GM23338 (cell line): Measurements from ENCODE around the gene OR2G6. TPM values are rescaled to one million over a fixed set of nuclear protein-coding genes. Genes with fewer than 3 reads are reported as not detected.
"Not testable (repeated sequence)": the region's sequence is repeated elsewhere in the genome, so short reads cannot be mapped to it uniquely, and the experiment has no call there.

ENCODE experiments used
- ATAC-seq: fragments of 200-7000 bp; cut with Tn5 transposase; 3 replicates; pipeline ENCODE4 v1.9.1; 2020
- DNase-seq: peaks from one replicate; pipeline ENCODE4 v3.0.0-alpha.2; 2015; ENCODE audit warnings: low spot score
- H2AFZ ChIP-seq: fragments of 200-600 bp; sonication (generic); 2 replicates; pipeline ENCODE4 v1.8.0; 2016; ENCODE audit warnings: antibody characterized with exemption, mild to moderate bottlenecking, moderate library complexity
- H3F3A ChIP-seq: fragments of 200-600 bp; sonication (generic); replicated peaks from 2 replicates; pipeline ENCODE4 v1.8.0; 2017; ENCODE audit warnings: antibody characterized with exemption, mixed run types, low read depth
- H3K27ac ChIP-seq: fragments of 200-600 bp; sonication (generic); 2 replicates; pipeline ENCODE4 v1.6.1; 2016; ENCODE audit warnings: low read depth
- H3K27me3 ChIP-seq: fragments of 200-600 bp; sonication (generic); 2 replicates; pipeline ENCODE4 v1.8.0; 2016; ENCODE audit warnings: mild to moderate bottlenecking, mixed run types, moderate library complexity; ENCODE audit not compliant: insufficient read depth
- H3K36me3 ChIP-seq: fragments of 200-600 bp; sonication (generic); 2 replicates; pipeline ENCODE4 v1.8.0; 2016; ENCODE audit warnings: mild to moderate bottlenecking; ENCODE audit not compliant: insufficient read depth
- H3K4me1 ChIP-seq: fragments of 200-600 bp; sonication (generic); 2 replicates; pipeline ENCODE4 v1.8.0; 2016; ENCODE audit warnings: mild to moderate bottlenecking, moderate library complexity; ENCODE audit not compliant: insufficient read depth
- H3K4me2 ChIP-seq: fragments of 200-600 bp; sonication (generic); 2 replicates; pipeline ENCODE4 v1.7.1; 2017; ENCODE audit warnings: mixed run types
- H3K4me3 ChIP-seq: fragments of 200-600 bp; sonication (generic); 2 replicates; pipeline ENCODE4 v1.6.1; 2016; ENCODE audit warnings: mixed run types
- H3K79me2 ChIP-seq: fragments of 200-600 bp; sonication (generic); replicated peaks from 2 replicates; pipeline ENCODE4 v1.8.0; 2017; ENCODE audit warnings: mild to moderate bottlenecking; ENCODE audit not compliant: insufficient read depth
- H3K9me2 ChIP-seq: fragments of 200-600 bp; sonication (generic); 2 replicates; pipeline ENCODE4 v1.8.0; 2017; ENCODE audit not compliant: insufficient read depth
- H4K20me1 ChIP-seq: fragments of 200-600 bp; sonication (generic); replicated peaks from 2 replicates; pipeline ENCODE4 v1.8.0; 2017; ENCODE audit warnings: mild to moderate bottlenecking; ENCODE audit not compliant: insufficient read depth
- H3K27ac Mint-ChIP-seq: 2 replicates; pipeline ENCODE4 v1.8.0; 2020; ENCODE audit warnings: inconsistent platforms, mild to moderate bottlenecking, moderate library complexity, mixed read lengths
- H3K27me3 Mint-ChIP-seq: 3 replicates; pipeline ENCODE4 v1.8.0; 2022; ENCODE audit warnings: low read depth, mild to moderate bottlenecking, moderate library complexity, mixed read lengths, inconsistent platforms; ENCODE audit not compliant: insufficient read depth, poor library complexity
- H3K36me3 Mint-ChIP-seq: 3 replicates; pipeline ENCODE4 v1.8.0; 2021; ENCODE audit warnings: low read depth, mild to moderate bottlenecking, inconsistent platforms, moderate library complexity, mixed read lengths
- H3K4me1 Mint-ChIP-seq: 3 replicates; pipeline ENCODE4 v1.8.0; 2020; ENCODE audit warnings: mild to moderate bottlenecking, inconsistent platforms, mixed read lengths
- H3K4me3 Mint-ChIP-seq: 3 replicates; pipeline ENCODE4 v1.8.0; 2021; ENCODE audit warnings: moderate library complexity, mild to moderate bottlenecking, inconsistent platforms, mixed read lengths
- H3K9me3 Mint-ChIP-seq: 3 replicates; pipeline ENCODE4 v1.8.0; 2020; ENCODE audit warnings: moderate library complexity, mild to moderate bottlenecking, inconsistent platforms, mixed read lengths
- polyA plus RNA-seq: library from polyadenylated mRNA; unstranded; fragments of >200 nt; fragmentation: Nextera tagmentation; extraction: Ambion mirVana; gene quantifications from 2 replicates; pipeline ENCODE4 v1.2.1, GENCODE V29; 2016
- total RNA-seq: library from RNA; depleted of rRNA; stranded (reverse); fragments of >200 nt; shearing (Covaris generic); gene quantifications from 2 replicates; pipeline ENCODE4 v1.2.3, GENCODE V29; 2014

The OR2G6 gene
- total and polyA plus RNA-seq, 2 experiments from 2014 or later, result not detected

DNA sequence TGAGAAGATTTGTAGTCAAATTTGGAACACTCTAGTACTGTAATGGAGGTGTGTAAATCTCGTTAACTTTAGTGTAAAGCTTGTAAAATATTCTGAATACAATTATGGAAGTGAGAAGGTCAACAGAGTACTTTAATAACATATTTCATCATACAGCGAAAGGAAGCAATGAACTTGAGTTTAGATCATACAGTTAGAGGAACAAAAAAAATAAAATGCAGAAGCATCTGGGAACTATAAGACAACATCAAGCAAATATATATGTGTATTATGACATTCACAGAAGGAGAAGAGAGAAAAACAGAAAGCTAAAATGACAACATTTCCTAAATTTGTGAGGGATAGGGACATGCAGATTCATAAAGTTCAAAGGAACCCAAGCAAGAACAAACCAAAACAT lies 61.2 kb downstream of the OR2G6 start:
- not testable (repeated sequence) for ATAC-seq, H3K27me3 Mint-ChIP-seq, H3K4me1 Mint-ChIP-seq, H3K36me3 Mint-ChIP-seq, H3K79me2 ChIP-seq, H4K20me1 ChIP-seq, H3K4me2 ChIP-seq, H2AFZ ChIP-seq, H3K4me3 Mint-ChIP-seq, H3F3A ChIP-seq, H3K4me3 ChIP-seq, H3K4me1 ChIP-seq, H3K27me3 ChIP-seq, DNase-seq, H3K27ac ChIP-seq, H3K36me3 ChIP-seq, H3K27ac Mint-ChIP-seq, H3K9me2 ChIP-seq
- H3K9me3 Mint-ChIP-seq, result peaks cover 39% of the 10 kb centered on the region

DNA sequence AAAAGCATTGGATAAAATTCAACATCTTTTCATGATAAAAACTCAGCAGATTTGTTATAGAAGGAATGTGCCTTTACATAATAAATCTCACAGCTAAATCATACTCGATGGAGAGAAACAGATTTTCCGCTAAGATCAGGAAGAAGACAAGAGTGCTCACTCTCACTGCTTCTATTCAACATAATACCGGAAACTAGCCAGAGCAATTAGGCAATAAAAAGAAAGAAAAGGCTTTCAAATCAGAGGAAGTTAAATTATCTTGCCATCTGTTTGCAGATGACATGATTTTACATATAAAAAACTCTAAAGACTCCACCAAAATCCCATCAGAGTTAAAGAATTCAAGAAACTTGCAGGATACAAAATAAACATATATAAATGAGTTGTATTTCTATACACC lies 62.9 kb downstream of the OR2G6 start:
- not testable (repeated sequence) for H4K20me1 ChIP-seq, H3K27ac Mint-ChIP-seq, H3K27me3 Mint-ChIP-seq, H2AFZ ChIP-seq, H3K4me1 Mint-ChIP-seq, ATAC-seq, H3K4me2 ChIP-seq, H3K4me3 ChIP-seq, H3F3A ChIP-seq, H3K27ac ChIP-seq, H3K4me3 Mint-ChIP-seq, H3K4me1 ChIP-seq, DNase-seq, H3K9me2 ChIP-seq, H3K79me2 ChIP-seq, H3K27me3 ChIP-seq, H3K36me3 ChIP-seq, H3K36me3 Mint-ChIP-seq
- peaks cover 46% of the 10 kb centered on the region for H3K9me3 Mint-ChIP-seq

DNA sequence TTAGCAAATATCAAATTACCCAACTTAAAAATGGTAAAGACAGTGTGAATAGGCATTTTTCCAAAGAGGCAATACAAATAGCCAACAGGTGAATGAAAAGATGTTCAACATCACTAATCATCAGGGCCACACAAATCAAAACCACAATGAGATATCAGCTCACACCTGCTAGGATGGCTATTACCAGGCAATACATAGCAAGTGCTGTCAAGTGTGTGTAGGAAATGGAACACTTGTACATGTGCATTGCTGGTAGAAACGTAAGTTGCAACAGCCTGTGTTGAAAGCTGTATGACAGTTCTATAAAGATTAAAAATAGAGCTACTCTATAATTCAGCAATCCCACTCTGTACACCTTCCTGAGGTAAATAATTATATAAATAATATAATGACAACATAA lies 64.2 kb downstream of the OR2G6 start:
- H3F3A ChIP-seq, H3K4me3 Mint-ChIP-seq, H3K36me3 Mint-ChIP-seq, DNase-seq, H3K4me3 ChIP-seq, H3K79me2 ChIP-seq, H3K36me3 ChIP-seq, H3K4me1 Mint-ChIP-seq, H4K20me1 ChIP-seq, H3K27ac Mint-ChIP-seq, H3K27me3 ChIP-seq, H3K27me3 Mint-ChIP-seq, H3K9me2 ChIP-seq, H3K27ac ChIP-seq, H3K4me2 ChIP-seq, H2AFZ ChIP-seq, ATAC-seq, H3K4me1 ChIP-seq: not testable (repeated sequence)
- peaks cover 51% of the 10 kb centered on the region for H3K9me3 Mint-ChIP-seq

DNA sequence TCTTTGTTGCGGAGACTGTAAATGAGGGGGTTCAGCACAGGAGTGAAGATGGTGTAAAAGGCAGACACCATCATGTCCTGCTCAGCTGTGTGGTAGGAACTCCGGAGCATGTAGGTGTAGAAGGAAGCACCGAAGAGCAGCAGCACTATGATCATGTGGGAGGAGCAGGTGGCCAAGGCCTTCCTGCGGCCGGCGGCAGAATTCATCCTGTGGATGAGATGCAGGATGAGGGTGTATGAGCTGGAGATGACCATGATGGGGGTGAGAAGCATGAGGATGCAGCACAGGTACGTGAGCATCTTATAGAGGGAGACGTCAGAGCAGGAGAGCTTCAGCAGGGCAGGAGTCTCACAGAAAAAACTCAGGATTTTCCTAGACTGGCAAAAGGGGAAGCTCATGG lies 66.0 kb downstream of the OR2G6 start:
- not testable (repeated sequence) for H3K79me2 ChIP-seq, H2AFZ ChIP-seq, H3K4me1 ChIP-seq, H3K27me3 Mint-ChIP-seq, H3K9me2 ChIP-seq, H4K20me1 ChIP-seq, DNase-seq, H3K27ac Mint-ChIP-seq, ATAC-seq, H3K4me2 ChIP-seq, H3K4me1 Mint-ChIP-seq, H3K27me3 ChIP-seq, H3F3A ChIP-seq, H3K27ac ChIP-seq, H3K36me3 ChIP-seq, H3K4me3 Mint-ChIP-seq, H3K4me3 ChIP-seq
- H3K9me3 Mint-ChIP-seq, result peaks cover 61% of the 10 kb centered on the region
- H3K36me3 Mint-ChIP-seq, result peaks cover 12% of the 10 kb centered on the region

DNA sequence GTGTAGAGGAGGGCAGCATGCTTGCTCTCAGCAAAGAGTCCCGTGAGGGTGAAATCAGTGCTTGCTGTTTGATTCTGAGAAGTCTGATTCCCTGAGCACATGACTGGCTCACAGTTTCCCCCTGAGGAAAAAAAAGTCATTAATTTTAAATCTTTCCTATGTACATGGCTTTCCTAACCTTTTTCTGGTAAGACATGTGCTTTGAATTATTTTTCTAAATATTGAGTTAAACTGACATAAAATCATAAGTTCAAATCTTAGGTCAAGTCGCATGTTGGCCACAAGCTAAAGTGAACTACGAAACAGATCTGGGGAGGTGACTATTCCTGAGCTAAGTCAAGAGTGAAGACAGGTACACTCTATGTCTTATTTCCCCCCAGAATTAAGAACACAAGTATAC lies 66.8 kb downstream of the OR2G6 start, which contains the start of gene OR2T34:
Gene OR2T34, minus strand, starts transcription at position 101 of the 400 bp plus-strand sequence. Its CDS starts 0 bp downstream, at position 101.
- H2AFZ ChIP-seq, DNase-seq, H3K4me1 ChIP-seq, H3K4me3 Mint-ChIP-seq, ATAC-seq, H3K4me3 ChIP-seq, H3K4me1 Mint-ChIP-seq, H3K9me2 ChIP-seq, H3K4me2 ChIP-seq, H3K27ac Mint-ChIP-seq, H3K79me2 ChIP-seq, H4K20me1 ChIP-seq, H3F3A ChIP-seq, H3K27me3 Mint-ChIP-seq, H3K27ac ChIP-seq, H3K27me3 ChIP-seq, H3K36me3 ChIP-seq: not testable (repeated sequence)
- H3K36me3 Mint-ChIP-seq, result peaks cover 14% of the 10 kb centered on the region
- H3K9me3 Mint-ChIP-seq, result peaks cover 62% of the 10 kb centered on the region
